Activated naive CD4-positive, alpha-beta T cell treated with anti-CD3 and anti-CD28 coated beads, Interleukin-2, amount 50 U/mL, for 24 hours (primary cell): ENCODE data around the gene GPT2.

Source experiments
- H3K27ac Mint-ChIP-seq: one replicate; pipeline ENCODE4 v1.8.0; 2021; ENCODE audit warnings: mild to moderate bottlenecking, mixed read lengths
- H3K27me3 Mint-ChIP-seq: one replicate; pipeline ENCODE4 v1.8.0; 2021; ENCODE audit warnings: mixed read lengths
- H3K36me3 Mint-ChIP-seq: one replicate; pipeline ENCODE4 v1.8.0; 2021; ENCODE audit warnings: mixed read lengths
- H3K4me1 Mint-ChIP-seq: one replicate; pipeline ENCODE4 v1.8.0; 2021; ENCODE audit warnings: mixed read lengths
- H3K4me3 Mint-ChIP-seq: one replicate; pipeline ENCODE4 v1.8.0; 2021; ENCODE audit warnings: mild to moderate bottlenecking, mixed read lengths
- H3K9me3 Mint-ChIP-seq: one replicate; pipeline ENCODE4 v1.8.0; 2021; ENCODE audit warnings: mixed read lengths

Gene GPT2

GRCh38 chr16:46901709-46902108, 17.5 kb downstream of the GPT2 start:
- Mint-ChIP-seq H3K36me3 (no peaks in the 10 kb centered on the region), H3K27ac (no peak overlapping the region), H3K27me3 (no peaks in the 10 kb centered on the region), H3K4me1 (no peaks in the 10 kb centered on the region), H3K4me3 (no peak overlapping the region), H3K9me3 (no peaks in the 10 kb centered on the region)

- Mint-ChIP-seq H3K36me3 (no peaks in the 10 kb centered on the region), H3K4me3 (no peak overlapping the region), H3K9me3 (no peaks in the 10 kb centered on the region), H3K27ac (no peak overlapping the region), H3K27me3 (no peaks in the 10 kb centered on the region), H3K4me1 (no peaks in the 10 kb centered on the region)
Measured at GRCh38 chr16:46903255-46903905, 19.2 kb downstream of the GPT2 start.

GRCh38 chr16:46904471-46904870, 20.3 kb downstream of the GPT2 start:
- Mint-ChIP-seq H3K4me3 (no peak overlapping the region), H3K27ac (no peak overlapping the region), H3K9me3 (no peaks in the 10 kb centered on the region), H3K4me1 (no peaks in the 10 kb centered on the region), H3K36me3 (no peaks in the 10 kb centered on the region), H3K27me3 (no peaks in the 10 kb centered on the region)

- Mint-ChIP-seq H3K36me3 (no peaks in the 10 kb centered on the region), H3K4me1 (no peaks in the 10 kb centered on the region), H3K27ac (no peak overlapping the region), H3K27me3 (no peaks in the 10 kb centered on the region), H3K4me3 (no peak overlapping the region), H3K9me3 (no peaks in the 10 kb centered on the region)
Measured at GRCh38 chr16:46906360-46907060, 22.3 kb downstream of the GPT2 start.

- no peaks in the 10 kb centered on the region for H3K36me3 Mint-ChIP-seq
- H3K27ac Mint-ChIP-seq = no peak overlapping the region
- H3K4me3 Mint-ChIP-seq = no peak overlapping the region
- H3K9me3 Mint-ChIP-seq = no peaks in the 10 kb centered on the region
- H3K4me1 Mint-ChIP-seq = no peaks in the 10 kb centered on the region
- no peaks in the 10 kb centered on the region for H3K27me3 Mint-ChIP-seq
Measured at GRCh38 chr16:46907061-46907774, 23.1 kb downstream of the GPT2 start.

GRCh38 chr16:46908540-46909372, 24.6 kb downstream of the GPT2 start:
- H3K9me3 Mint-ChIP-seq = no peaks in the 10 kb centered on the region
- H3K27ac Mint-ChIP-seq = no peak overlapping the region
- H3K4me1 Mint-ChIP-seq = no peaks in the 10 kb centered on the region
- H3K36me3 Mint-ChIP-seq = no peaks in the 10 kb centered on the region
- no peaks in the 10 kb centered on the region for H3K27me3 Mint-ChIP-seq
- H3K4me3 Mint-ChIP-seq = no peak overlapping the region

GRCh38 chr16:46911038-46911437, 26.9 kb downstream of the GPT2 start:
- Mint-ChIP-seq H3K27ac (no peak overlapping the region), H3K36me3 (no peaks in the 10 kb centered on the region), H3K4me3 (no peak overlapping the region), H3K27me3 (no peaks in the 10 kb centered on the region), H3K4me1 (no peaks in the 10 kb centered on the region), H3K9me3 (no peaks in the 10 kb centered on the region)

GRCh38 chr16:46911650-46912049, 27.5 kb downstream of the GPT2 start:
- H3K27me3 Mint-ChIP-seq = no peaks in the 10 kb centered on the region
- no peaks in the 10 kb centered on the region for H3K9me3 Mint-ChIP-seq
- no peak overlapping the region for H3K4me3 Mint-ChIP-seq
- H3K36me3 Mint-ChIP-seq = no peaks in the 10 kb centered on the region
- H3K27ac Mint-ChIP-seq = no peak overlapping the region
- H3K4me1 Mint-ChIP-seq = no peaks in the 10 kb centered on the region

- no peaks in the 10 kb centered on the region for H3K4me1 Mint-ChIP-seq
- H3K4me3 Mint-ChIP-seq = no peak overlapping the region
- no peaks in the 10 kb centered on the region for H3K27me3 Mint-ChIP-seq
- peaks cover 2% of the 10 kb centered on the region for H3K36me3 Mint-ChIP-seq
- no peaks in the 10 kb centered on the region for H3K9me3 Mint-ChIP-seq
- H3K27ac Mint-ChIP-seq = no peak overlapping the region
Measured at GRCh38 chr16:46914556-46915201, 30.5 kb downstream of the GPT2 start.

GRCh38 chr16:46915483-46916025, 31.4 kb downstream of the GPT2 start:
- no peak overlapping the region for H3K27ac Mint-ChIP-seq
- H3K9me3 Mint-ChIP-seq = no peaks in the 10 kb centered on the region
- H3K27me3 Mint-ChIP-seq = no peaks in the 10 kb centered on the region
- H3K4me3 Mint-ChIP-seq = no peak overlapping the region
- H3K4me1 Mint-ChIP-seq = no peaks in the 10 kb centered on the region
- H3K36me3 Mint-ChIP-seq = peaks cover 2% of the 10 kb centered on the region

- no peaks in the 10 kb centered on the region for H3K27me3 Mint-ChIP-seq
- no peak overlapping the region for H3K27ac Mint-ChIP-seq
- peaks cover 2% of the 10 kb centered on the region for H3K36me3 Mint-ChIP-seq
- no peaks in the 10 kb centered on the region for H3K4me1 Mint-ChIP-seq
- no peak overlapping the region for H3K4me3 Mint-ChIP-seq
- H3K9me3 Mint-ChIP-seq = no peaks in the 10 kb centered on the region
Measured at GRCh38 chr16:46916980-46917379, 32.8 kb downstream of the GPT2 start.

- Mint-ChIP-seq H3K4me1 (no peaks in the 10 kb centered on the region), H3K36me3 (peaks cover 2% of the 10 kb centered on the region), H3K4me3 (no peak overlapping the region), H3K9me3 (no peaks in the 10 kb centered on the region), H3K27me3 (no peaks in the 10 kb centered on the region), H3K27ac (no peak overlapping the region)
Measured at GRCh38 chr16:46918400-46918799, 34.2 kb downstream of the GPT2 start.

- Mint-ChIP-seq H3K27ac (no peak overlapping the region), H3K36me3 (peaks cover 2% of the 10 kb centered on the region), H3K4me1 (no peaks in the 10 kb centered on the region), H3K27me3 (no peaks in the 10 kb centered on the region), H3K9me3 (no peaks in the 10 kb centered on the region), H3K4me3 (no peak overlapping the region)
Measured at GRCh38 chr16:46918905-46919792, 35.0 kb downstream of the GPT2 start.

GRCh38 chr16:46920402-46921068, 36.4 kb downstream of the GPT2 start:
- no peaks in the 10 kb centered on the region for H3K4me1 Mint-ChIP-seq
- H3K36me3 Mint-ChIP-seq = peaks cover 2% of the 10 kb centered on the region
- H3K9me3 Mint-ChIP-seq = no peaks in the 10 kb centered on the region

More at GRCh38 chr16:46920402-46921068, 36.4 kb downstream of the GPT2 start:
- Mint-ChIP-seq H3K27ac (no peak overlapping the region), H3K27me3 (no peaks in the 10 kb centered on the region), H3K4me3 (no peak overlapping the region)
